Measurements from ENCODE around the gene VMO1. TPM values are rescaled to one million over a fixed set of nuclear protein-coding genes. Genes with fewer than 3 reads are reported as not detected.

The VMO1 gene
- polyA plus RNA-seq, 1 donor (not counting 4 experiments of a cell fraction or from before 2014, with no cell fraction given): 0.14 TPM

- Histone ChIP-seq H3K36me3 (ENCODE audit: control insufficient read depth in 2 of 2, extremely low read depth in 1 of 2, insufficient read depth in 2 of 2, low read length in 2 of 2) (no peaks in the 10 kb centered on the region), H3K9me1 (ENCODE audit: control insufficient read depth, extremely low read depth, insufficient read depth, low read length) (peaks cover 2% of the 10 kb centered on the region), H3K9me3 (ENCODE audit: control insufficient read depth, low read depth, low read length) (no peaks in the 10 kb centered on the region), H3K9ac (ENCODE audit: control insufficient read depth, extremely low read depth, insufficient read depth, low read length) (no peak overlapping the region), H3K79me2 (ENCODE audit: control insufficient read depth, insufficient read depth, low read length) (no peaks in the 10 kb centered on the region), H3K4me2 (ENCODE audit: control insufficient read depth, extremely low read depth, insufficient read depth, low read depth, low read length) (no peak overlapping the region), H3K4me3 (ENCODE audit: control insufficient read depth in 2 of 3, extremely low read depth in 1 of 3, insufficient read depth in 2 of 3, low read depth in 1 of 3, low read length in 3 of 3) (no peak overlapping the region), H3K27ac (ENCODE audit: control insufficient read depth, insufficient read depth, low read length) (no peak overlapping the region), H3K4me1 (ENCODE audit: control insufficient read depth, extremely low read depth, insufficient read depth, low read length) (peaks cover 14% of the 10 kb centered on the region), H4K20me1 (ENCODE audit: control insufficient read depth, extremely low read depth, insufficient read depth, low read length) (no peaks in the 10 kb centered on the region), H2AFZ (ENCODE audit: control insufficient read depth, low read length) (no peak overlapping the region), H3K27me3 (ENCODE audit: control insufficient read depth, extremely low read depth, insufficient read depth, low read length) (peaks cover 20% of the 10 kb centered on the region)
- DNase-seq (ENCODE audit: low read depth, low spot score) (no peak), FAIRE-seq (no peak)
- dilution Hi-C loops (cut with MboI; ENCODE audit: extremely low pct_ligation_motif_present, low sequenced_read_pairs): no loop called here
- TF ChIP-seq CTCF (optimal IDR thresholded peaks at IDR 0.05 in 1 of 3, IDR thresholded peaks at IDR 0.05 in 1 of 3, conservative IDR thresholded peaks at IDR 0.05 in 1 of 3; ENCODE audit: extremely low read depth in 1 of 3, insufficient read depth in 2 of 3, low read length in 3 of 3): no peak
- no peak for TF ChIP-seq EZH2 (IDR thresholded peaks at IDR 0.05; ENCODE audit: low read length)
Measured at GRCh38 chr17:4742133-4742532, 44.0 kb downstream of the VMO1 start.

GRCh38 chr17:4741544-4741943 lies 44.6 kb downstream of the VMO1 start:
- H3K4me2 ChIP-seq (ENCODE audit: control insufficient read depth, extremely low read depth, insufficient read depth, low read depth, low read length): no peak overlapping the region
- H2AFZ ChIP-seq (ENCODE audit: control insufficient read depth, low read length): no peak overlapping the region
- H3K27me3 ChIP-seq (ENCODE audit: control insufficient read depth, extremely low read depth, insufficient read depth, low read length): peaks cover 20% of the 10 kb centered on the region
- peaks cover 14% of the 10 kb centered on the region for H3K4me1 ChIP-seq (ENCODE audit: control insufficient read depth, extremely low read depth, insufficient read depth, low read length)
- TF ChIP-seq CTCF (optimal IDR thresholded peaks at IDR 0.05 in 1 of 3, IDR thresholded peaks at IDR 0.05 in 1 of 3, conservative IDR thresholded peaks at IDR 0.05 in 1 of 3; ENCODE audit: extremely low read depth in 1 of 3, insufficient read depth in 2 of 3, low read length in 3 of 3) (no peak), EZH2 (IDR thresholded peaks at IDR 0.05; ENCODE audit: low read length) (no peak)
- no peaks in the 10 kb centered on the region for H3K9me3 ChIP-seq (ENCODE audit: control insufficient read depth, low read depth, low read length)
- H4K20me1 ChIP-seq (ENCODE audit: control insufficient read depth, extremely low read depth, insufficient read depth, low read length): no peaks in the 10 kb centered on the region
- no peaks in the 10 kb centered on the region for H3K79me2 ChIP-seq (ENCODE audit: control insufficient read depth, insufficient read depth, low read length)
- peaks cover 2% of the 10 kb centered on the region for H3K9me1 ChIP-seq (ENCODE audit: control insufficient read depth, extremely low read depth, insufficient read depth, low read length)
- no peak overlapping the region for H3K4me3 ChIP-seq (ENCODE audit: control insufficient read depth in 2 of 3, extremely low read depth in 1 of 3, insufficient read depth in 2 of 3, low read depth in 1 of 3, low read length in 3 of 3)
- no peak for DNase-seq (ENCODE audit: low read depth, low spot score)
- FAIRE-seq: no peak
- no peaks in the 10 kb centered on the region for H3K36me3 ChIP-seq (ENCODE audit: control insufficient read depth in 2 of 2, extremely low read depth in 1 of 2, insufficient read depth in 2 of 2, low read length in 2 of 2)
- dilution Hi-C loops (cut with MboI; ENCODE audit: extremely low pct_ligation_motif_present, low sequenced_read_pairs): no loop called here
- no peak overlapping the region for H3K9ac ChIP-seq (ENCODE audit: control insufficient read depth, extremely low read depth, insufficient read depth, low read length)
- H3K27ac ChIP-seq (ENCODE audit: control insufficient read depth, insufficient read depth, low read length): no peak overlapping the region

All from keratinocyte (primary cell).